Measurements from ENCODE around the gene STK32B.
"Not testable (repeated sequence)": the region's sequence is repeated elsewhere in the genome, so short reads cannot be mapped to it uniquely, and the experiment has no call there.

The STK32B gene

GRCh38 chr4:5443976-5444802, 392.9 kb downstream of the STK32B start:
- not testable (repeated sequence) for DNase-seq (ENCODE audit: low spot score)

- DNase-seq (ENCODE audit: low spot score), result no peak
These were observed 393.7 kb downstream of the STK32B start for GRCh38 chr4:5444918-5445517.

GRCh38 chr4:5446595-5447226, 395.4 kb downstream of the STK32B start:
- no peak for DNase-seq (ENCODE audit: low spot score)

- no peak for DNase-seq (ENCODE audit: low spot score)
These were observed 396.5 kb downstream of the STK32B start for GRCh38 chr4:5447755-5448154.

GRCh38 chr4:5448221-5448620, 396.9 kb downstream of the STK32B start:
- DNase-seq (ENCODE audit: low spot score), result no peak

GRCh38 chr4:5451243-5451642, 400.0 kb downstream of the STK32B start:
- no peak for DNase-seq (ENCODE audit: low spot score)

- no peak for DNase-seq (ENCODE audit: low spot score)
These were observed 400.9 kb downstream of the STK32B start for GRCh38 chr4:5452156-5452555.

- no peak for DNase-seq (ENCODE audit: low spot score)
These were observed 403.8 kb downstream of the STK32B start for GRCh38 chr4:5455003-5455585.

GRCh38 chr4:5456296-5456845, 405.1 kb downstream of the STK32B start:
- no peak for DNase-seq (ENCODE audit: low spot score)

GRCh38 chr4:5458676-5459075, 407.4 kb downstream of the STK32B start:
- no peak for DNase-seq (ENCODE audit: low spot score)

- DNase-seq (ENCODE audit: low spot score), result no peak
These were observed 408.0 kb downstream of the STK32B start for GRCh38 chr4:5459236-5459635.

- no peak for DNase-seq (ENCODE audit: low spot score)
These were observed 409.0 kb downstream of the STK32B start for GRCh38 chr4:5460106-5460801.

GRCh38 chr4:5461477-5461876, 410.2 kb downstream of the STK32B start:
- no peak for DNase-seq (ENCODE audit: low spot score)

- no peak for DNase-seq (ENCODE audit: low spot score)
These were observed 411.1 kb downstream of the STK32B start for GRCh38 chr4:5462254-5462835.

GRCh38 chr4:5462896-5463295, 411.6 kb downstream of the STK32B start:
- no peak for DNase-seq (ENCODE audit: low spot score)

GRCh38 chr4:5463361-5463760, 412.1 kb downstream of the STK32B start:
- no peak for DNase-seq (ENCODE audit: low spot score)

- no peak for DNase-seq (ENCODE audit: low spot score)
These were observed 412.8 kb downstream of the STK32B start for GRCh38 chr4:5463936-5464650.

- no peak for DNase-seq (ENCODE audit: low spot score)
These were observed 414.2 kb downstream of the STK32B start for GRCh38 chr4:5465529-5465928.

- DNase-seq (ENCODE audit: low spot score), result no peak
These were observed 414.7 kb downstream of the STK32B start for GRCh38 chr4:5465956-5466355.

GRCh38 chr4:5467111-5467510, 415.8 kb downstream of the STK32B start:
- no peak for DNase-seq (ENCODE audit: low spot score)

All from globus pallidus (tissue), 1 donor.